Hematopoietic multipotent progenitor cell treated with erythropoietin and hydrocortisone succinate and interleukin-3 and kit ligand, for 4 days (in vitro differentiated cells): ENCODE measurements around the gene AGPS.
"Not testable (repeated sequence)": the region's sequence is repeated elsewhere in the genome, so short reads cannot be mapped to it uniquely, and the experiment has no call there.

Experiments used
- DNase-seq: peaks from one replicate; pipeline ENCODE4 v3.0.0-alpha.2; 2015

Gene AGPS

DNA sequence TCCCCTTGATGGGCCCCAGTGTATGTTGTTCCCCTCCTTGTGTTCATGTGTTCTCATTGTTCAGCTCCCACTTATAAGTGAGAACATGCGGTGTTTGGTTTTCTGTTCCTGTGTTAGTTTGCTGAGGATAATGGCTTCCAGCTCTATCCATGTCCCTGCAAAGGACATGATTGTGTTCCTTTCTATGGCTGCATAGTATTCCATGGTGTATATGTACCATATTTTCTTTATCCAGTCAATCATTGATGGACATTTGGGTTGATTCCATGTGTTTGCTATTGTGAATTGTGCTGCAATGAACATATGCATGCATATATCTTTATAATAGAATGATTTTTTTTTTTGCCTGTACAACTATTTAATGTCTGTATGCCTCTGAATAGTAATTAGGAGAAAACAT lies 31.5 kb downstream of the AGPS start:
- DNase-seq, result not testable (repeated sequence)

DNA sequence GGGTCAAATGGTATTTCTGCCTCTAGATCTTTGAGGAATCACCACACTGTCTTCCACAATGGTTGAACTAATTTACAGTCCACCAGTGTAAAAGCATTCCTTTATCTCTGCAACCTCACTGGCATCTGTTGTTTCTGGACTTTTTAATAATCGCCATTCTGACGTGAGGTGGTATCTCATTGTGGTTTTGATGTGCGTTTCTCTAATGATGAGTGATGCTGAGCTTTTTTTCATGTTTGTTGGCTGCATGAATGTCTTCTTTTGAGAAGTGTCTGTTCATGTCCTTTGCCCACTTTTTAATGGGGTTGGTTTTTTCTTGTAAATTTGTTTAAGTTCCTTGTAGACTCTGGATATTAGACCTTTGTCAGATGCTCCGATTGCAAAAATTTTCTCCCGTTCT lies 32.0 kb downstream of the AGPS start:
- DNase-seq, result peak; percentile 29

DNA sequence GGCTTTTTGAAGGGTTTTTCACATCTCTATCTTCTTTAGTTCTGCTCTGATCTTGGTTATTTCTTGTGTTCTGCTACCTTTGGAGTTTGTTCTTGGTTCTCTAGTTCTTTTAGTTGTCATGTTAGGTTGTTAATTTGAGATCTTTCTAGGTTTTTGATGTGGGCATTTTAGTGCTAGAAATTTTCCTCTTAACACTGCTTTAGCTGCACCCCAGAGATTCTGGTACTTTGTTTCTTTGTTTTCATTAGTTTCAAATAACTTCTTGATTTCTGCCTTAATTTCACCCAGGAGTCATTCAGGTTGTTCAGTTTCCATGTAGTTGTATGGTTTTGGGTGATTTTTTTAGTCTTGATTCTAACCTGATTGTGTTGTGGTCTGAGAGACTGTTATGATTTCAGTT lies 34.7 kb downstream of the AGPS start:
- no peak for DNase-seq

DNA sequence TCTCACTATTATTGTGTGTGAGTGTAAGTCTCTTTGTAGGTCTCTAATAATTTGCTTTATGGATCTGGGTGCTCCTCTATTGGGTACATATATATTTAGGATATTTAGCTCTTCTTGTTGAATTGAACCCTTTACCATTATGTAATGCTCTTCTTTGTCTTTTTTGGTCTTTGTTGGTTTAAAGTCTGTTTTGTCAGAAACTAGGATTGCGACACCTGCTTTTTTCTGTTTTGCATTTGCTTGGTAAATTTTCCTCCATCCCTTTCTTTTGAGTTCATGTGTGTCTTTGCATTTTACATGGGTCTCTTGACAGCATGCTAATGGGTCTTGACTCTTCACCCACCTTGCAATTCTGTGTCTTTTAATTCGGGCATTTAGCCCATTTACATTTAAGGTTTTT lies 35.4 kb downstream of the AGPS start:
- DNase-seq, result not testable (repeated sequence)

DNA sequence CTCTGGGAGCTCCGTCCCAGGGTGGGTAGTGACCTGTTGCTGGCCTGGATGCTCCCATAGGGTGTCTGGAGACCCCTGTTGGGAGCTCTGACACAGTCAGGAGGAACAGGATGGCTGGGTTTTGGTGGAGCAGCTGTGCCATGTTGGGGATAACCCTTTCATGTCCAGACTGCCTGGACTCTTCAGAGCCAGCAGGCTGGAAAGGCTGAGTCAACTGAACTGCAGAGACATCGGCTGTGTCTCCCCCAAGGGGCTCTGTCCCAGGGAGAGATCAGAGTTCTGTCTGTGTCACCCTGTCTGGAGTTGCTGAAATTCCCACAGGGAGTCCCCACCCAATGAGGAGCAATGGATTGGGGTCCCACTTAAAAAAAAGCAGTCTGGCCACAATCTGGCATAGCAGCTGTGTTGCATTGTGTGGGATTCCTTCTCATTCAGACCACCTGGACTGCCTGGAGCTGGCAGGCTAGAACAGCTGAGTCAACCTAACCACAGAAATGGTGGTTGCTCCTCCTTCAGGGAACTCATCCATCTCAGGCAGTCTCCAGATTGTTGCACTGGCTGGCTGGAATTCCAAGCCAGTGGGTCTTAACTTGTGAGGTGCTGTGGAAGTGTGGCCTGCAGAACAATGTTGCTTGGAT lies 37.2 kb downstream of the AGPS start:
- DNase-seq, result no peak

DNA sequence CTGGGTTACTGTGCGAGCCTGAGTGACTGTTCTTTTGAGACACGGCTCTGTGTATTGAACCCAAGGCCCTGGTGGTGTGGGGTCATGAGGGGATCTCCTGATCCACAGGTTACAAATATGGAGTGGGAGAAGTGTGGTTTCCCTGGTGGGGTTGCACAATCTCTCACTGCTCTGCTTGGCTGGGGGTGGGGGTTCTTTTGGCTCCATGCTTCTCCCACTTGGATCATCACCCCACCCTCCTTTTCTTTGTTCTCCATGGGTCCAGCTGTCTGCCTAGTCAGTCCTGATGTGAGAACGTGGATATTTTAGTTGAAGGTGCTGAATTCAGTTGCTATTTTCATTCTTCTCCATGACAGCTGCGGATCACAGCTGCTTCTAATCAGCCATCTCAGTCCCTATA lies 37.8 kb downstream of the AGPS start:
- no peak for DNase-seq

DNA sequence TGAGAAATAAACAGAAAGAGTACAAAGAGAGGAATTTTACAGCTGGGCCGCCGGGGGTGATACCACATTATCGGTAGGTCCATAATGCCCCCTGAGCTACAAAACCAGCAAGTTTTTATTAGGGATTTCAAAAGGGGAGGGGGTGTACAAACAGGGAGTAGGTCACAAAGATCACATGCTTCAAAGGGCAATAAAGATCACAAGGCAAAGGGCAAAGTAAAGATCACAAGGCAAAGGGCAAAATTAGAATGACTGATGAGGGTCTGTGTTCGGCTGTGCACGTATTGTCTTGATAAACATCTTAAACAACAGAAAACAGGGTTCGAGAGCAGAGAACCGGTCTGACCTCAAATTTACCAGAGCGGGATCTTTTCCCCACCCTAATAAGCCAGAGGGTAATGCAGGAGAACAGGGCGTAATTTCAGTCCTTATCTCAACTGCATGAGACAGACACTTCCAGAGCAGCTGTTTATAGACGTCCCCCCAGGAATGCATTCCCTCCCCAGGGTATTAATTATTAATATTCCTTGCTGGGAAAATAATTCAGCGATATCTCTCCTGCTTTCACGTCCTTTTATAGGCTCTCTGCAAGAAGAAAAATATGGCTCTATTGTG lies 38.6 kb downstream of the AGPS start:
- not testable (repeated sequence) for DNase-seq

DNA sequence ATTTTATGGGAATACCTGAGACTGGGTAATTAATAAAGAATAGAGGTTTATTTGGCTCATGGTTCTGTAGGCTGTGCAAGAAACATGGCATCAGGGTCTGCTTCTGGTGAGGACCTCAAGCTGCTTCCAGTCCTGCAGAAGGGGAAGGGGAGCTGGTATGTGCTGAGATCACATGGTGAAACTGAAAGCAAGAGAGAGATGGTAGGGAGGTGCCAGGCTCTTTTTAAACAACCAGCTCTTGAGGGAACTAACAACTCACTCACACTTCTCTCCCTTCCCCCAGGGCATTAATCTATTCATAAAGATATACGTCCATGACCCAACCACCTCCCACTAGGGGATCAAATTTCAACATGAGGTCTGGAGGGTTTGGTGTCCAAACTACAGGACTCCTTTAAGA lies 40.1 kb downstream of the AGPS start:
- DNase-seq, result no peak

DNA sequence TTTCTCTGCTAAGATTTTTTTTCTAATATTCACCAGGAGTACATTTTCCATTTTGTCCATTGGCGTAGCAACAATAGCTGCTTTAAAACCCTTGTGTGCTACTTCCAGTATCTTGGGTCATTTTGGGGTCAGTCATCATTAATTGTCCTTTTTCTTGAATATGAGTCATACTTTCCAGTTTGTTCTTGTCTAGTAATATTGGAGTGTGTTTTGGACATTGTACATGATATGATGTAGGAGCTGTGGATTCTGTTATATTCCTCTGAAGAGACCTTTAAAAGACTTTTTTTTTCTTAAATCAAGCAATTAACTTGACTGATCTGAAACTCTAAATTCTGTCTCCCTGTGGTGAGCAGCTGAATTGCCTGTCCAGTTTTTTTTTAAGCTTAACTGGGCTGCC lies 40.8 kb downstream of the AGPS start:
- peak; percentile 18 for DNase-seq

DNA sequence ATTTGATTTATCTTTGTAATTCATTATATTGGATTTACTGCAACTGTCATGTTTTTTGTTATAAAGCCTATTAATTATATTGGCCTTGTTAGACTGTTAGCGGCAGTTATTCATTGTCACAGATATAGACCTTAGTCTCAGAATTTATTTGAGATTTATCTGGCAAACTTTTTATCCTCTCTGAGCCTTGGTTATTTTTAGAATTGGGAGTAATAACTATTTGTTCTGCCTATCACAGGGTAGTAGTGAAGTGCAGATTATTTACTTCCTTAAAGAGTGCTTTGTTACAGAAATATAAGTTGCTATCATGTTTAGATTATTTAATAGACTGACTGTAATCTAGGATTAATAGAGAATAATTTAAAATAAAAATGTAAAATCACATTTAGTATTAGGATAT lies 41.9 kb downstream of the AGPS start:
- DNase-seq, result no peak

DNA sequence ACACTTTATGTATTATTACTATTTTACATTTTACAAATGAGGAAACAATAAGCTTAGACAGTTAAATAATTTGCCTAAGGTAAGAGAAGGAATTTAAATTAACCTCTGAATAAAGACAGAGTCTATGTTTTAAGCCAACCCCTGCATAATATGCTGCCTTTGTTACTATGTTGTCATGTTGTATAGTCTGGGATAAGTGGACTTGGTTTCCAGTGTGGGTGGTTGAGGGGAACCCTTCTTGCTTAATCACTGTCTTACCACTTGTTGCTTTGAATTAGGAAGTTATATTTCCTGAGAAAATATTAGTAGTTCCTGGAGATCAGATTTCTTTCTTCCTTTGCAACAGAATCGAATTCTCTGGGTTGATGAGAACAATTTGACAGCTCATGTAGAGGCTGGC lies 52.6 kb downstream of the AGPS start:
- DNase-seq, result peak; percentile 11

DNA sequence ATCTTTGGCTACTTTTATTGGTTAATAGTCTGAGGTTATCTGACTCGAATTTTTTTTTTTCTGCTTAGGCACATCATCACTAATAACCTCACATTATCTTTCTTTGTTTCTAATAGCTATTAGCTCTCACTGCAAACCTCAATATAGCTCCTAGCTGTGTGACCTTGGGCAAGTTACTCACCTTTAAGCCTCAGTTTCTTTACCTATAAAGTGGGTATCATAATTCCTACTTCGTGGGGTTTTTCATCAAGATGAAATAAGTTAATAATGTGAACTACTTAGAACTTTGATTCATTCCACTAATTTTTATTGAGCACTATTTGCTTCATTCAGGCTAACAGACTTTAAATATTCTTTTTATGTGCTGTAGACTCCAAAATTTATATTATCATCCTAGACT lies 55.5 kb downstream of the AGPS start:
- DNase-seq, result no peak

DNA sequence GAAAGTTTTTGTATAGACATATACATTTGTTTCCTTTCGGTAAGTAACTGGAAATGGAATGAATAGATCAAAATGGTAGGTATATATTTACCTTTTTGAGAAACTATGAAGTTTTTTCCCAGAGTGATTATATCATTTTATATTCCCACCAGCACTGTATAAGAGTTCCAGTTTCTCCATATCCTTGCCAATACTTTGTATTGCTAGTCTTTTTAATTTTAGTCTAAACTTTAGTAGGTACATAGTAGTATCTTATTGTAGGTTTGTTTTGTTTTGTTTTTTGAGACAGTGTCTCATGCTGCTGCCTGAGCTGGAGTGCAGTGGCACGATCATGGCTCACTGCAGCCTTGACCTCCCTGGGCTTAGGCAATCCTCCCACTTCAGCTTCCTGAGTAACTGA lies 56.6 kb downstream of the AGPS start:
- DNase-seq, result no peak

DNA sequence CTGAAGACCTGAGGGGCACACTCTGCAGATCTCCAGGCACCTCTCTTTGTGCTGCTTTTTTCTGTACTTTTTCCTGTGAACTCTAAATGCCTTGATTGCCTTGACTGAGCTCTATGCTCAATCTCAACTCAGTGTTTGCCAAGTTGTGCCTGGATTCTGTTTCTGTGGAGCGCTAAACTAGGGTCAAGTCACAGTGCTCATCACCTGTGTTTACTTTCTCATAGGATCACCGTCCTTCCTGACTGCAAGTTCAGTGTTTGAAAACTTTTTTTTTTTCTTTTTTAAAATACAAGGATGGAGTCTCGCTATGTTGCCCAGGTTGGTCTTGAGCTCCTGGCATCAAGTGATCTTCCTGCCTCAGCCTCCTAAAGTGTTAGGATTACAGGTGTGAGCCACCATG lies 62.6 kb downstream of the AGPS start:
- no peak for DNase-seq

DNA sequence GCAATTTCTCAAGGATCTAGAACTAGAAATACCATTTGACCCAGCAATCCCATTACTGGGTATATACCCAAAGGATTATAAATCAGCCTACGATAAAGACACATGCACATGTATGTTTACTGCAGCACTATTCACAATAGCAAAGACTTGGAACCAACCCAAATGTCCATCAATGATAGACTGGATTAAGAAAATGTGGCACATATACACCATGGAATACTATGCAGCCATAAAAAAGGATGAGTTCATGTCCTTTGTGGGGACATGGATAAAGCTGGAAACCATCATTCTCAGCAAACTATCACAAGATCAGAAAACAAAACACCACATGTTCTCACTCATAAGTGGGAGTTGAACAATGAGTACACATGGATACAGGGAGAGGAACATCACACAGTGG lies 67.2 kb downstream of the AGPS start:
- DNase-seq, result not testable (repeated sequence)

DNA sequence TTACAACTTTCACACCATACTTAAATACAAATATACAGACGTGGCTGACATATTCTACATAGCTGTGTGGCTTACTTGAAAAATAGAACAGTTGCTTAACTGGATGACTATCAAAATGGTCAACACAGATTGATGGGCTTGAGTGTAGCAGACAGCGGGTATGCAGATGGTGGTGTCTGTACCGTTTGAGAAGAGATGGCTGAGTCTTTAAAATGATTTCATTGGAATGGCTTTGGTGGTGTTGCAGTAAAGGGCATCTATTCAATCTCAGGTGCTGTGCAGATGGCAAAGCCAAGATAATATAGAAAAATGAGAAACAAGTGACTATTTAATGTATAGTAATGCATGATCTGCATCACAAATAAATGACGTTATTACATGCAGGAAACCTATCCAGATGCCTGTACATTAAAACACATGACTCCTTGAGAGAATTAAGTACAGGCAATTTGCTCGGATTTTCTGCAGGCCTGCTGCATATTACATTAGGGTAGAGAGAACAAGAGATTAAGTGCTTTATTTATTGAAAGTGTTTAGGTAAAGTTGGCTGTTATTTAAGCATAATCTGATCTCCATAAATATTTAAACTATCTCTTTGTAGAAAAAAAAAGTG lies 68.5 kb downstream of the AGPS start:
- no peak for DNase-seq

DNA sequence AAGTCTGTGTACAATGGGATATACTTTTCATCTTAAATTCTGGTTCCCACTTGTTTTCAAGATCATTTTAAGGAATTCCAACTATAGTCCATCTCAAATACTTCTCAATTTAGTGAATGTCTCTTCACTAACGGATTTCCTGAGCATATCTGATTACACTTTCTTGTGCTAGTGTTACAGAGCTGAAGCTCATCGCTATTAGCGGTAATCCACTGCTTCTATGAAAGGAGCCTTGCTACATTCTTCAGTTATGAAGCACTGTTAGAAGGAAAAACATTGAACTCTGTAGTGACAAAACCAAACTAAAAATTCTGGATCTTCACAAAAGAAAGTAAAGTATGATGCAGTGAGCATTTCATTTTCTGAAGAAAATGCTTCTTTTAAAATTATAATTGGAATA lies 72.0 kb downstream of the AGPS start:
- DNase-seq, result no peak

DNA sequence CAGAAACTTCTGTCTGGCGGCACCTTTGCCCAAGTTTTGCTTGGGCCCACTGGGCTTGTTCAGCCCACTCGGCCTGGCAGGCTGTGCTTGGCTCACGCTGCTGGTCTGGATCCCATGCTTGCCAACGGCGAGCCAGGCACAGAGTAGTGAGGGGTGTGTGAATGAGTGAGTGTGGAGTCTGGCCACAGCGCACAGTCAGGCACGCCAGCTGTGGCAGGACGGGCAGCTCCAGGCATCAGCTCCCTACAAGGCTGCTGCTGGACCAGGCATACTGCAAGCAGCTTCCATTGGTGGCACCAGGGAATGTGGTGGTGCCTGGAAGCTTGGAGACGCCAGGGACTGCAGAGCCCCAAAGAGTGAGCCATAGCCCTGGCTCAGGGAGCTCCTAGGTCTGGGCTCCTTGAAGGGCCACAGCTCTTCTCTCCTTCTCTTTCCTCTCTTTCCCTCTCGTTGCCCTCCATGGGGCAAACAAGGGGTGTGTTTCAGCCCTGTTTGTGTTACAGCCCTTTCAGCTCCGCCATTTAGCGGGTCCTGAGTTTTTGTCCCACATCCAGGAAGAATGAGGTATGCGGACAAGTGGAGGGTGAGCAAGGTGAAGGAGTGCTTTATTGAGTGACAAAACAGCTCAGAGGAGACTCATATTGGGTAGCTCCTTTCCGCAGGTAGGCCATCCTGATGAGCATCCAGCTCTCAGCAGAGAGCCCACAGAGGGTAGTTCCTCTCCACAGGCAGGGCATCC lies 73.0 kb downstream of the AGPS start:
- DNase-seq, result no peak

DNA sequence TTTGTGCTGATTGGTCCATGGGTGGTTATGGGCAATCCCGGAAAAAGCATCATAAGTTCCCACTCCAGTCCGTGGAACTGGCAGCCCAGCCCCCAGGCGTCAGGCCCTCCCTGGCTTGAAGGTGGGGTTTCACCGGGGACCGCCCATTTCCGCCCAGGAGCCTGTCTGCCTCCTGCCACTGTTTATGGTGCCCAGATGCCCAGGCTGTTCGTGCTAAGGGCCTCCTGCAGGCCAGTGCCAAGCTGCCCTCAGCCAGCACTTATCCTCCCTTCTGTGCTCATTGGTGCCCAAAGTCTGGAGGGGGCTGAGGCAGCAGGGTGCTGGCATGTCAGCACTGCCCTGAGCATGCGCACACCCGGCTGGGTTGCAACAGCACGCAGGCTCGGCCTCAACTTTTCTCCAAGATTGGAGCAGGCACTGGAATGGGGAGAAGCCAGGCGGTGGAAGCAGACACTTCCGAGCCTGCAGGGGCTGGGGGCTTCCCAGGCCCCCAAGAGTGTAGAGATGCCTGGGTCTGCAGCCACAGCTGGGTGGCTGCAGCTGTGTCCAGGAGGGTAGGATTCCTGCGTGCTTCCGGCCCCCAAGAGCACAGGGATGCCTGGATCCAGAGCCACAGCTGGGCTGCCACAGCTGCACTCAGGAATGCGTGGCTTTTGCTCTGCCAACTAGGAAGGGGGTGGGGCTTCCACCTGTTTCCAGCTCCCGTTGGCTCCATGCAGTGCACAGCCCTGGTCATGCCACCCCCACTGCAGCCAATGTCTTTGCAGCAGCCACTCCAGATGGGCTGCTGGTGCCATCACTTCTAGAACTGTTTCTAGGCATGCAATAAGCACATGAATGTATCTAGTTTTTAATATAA lies 74.0 kb downstream of the AGPS start:
- no peak for DNase-seq

DNA sequence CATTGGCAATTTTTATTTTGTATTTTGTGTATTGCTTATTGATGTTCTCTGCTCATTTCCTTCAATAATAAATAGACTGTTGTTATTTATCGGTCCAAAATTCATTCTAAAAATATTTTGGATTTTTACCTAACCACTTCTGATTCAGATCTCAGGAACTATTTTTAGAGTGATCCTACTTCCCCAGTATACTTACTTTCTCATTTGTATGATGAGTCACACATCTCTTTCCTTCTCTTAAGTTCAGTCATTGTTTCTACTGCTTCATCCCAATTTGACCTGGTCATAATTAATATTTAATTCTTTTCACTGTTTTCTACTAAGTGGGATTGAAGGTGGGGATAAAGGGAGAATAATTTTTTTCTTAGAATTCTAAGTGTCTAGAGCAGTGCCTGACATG lies 75.1 kb downstream of the AGPS start:
- no peak for DNase-seq

DNA sequence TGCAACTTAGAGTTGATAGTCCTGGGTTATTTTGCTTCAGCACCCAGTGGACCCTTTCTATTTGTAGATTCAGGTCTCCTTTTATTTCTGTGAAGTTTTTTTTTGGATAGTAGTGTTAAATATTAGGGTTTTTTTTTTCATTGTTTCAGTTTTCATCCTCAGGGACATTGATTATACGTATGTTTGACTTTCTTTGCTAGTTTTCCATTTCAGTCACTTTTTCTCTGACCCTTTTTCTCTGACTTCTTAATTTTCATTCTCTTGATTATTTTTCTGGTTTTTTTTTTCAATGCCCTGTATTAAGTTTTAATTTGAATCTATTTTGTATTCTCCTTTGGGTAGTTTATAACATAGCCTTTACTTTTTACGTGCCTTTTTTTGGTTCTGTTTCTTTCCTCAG lies 79.4 kb downstream of the AGPS start:
- DNase-seq, result no peak

DNA sequence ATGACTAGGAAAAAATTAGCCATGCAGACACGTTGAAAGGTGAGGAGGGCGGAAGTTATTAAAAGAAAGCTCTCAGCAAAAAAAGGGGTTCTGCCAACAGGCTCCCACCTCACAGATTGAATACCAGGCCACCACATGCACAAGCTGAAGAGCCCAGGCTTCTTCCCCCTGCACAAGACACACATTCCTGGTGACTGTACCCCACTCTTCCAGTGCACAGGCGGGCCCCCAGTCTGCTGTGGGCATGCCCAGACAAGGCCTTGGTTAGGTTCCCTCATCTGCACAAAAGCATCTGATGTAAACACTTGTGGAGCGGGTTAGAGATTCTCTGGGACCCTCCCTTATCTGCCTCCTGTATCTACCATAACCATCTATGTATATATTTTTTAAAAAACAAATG lies 81.7 kb downstream of the AGPS start:
- no peak for DNase-seq

DNA sequence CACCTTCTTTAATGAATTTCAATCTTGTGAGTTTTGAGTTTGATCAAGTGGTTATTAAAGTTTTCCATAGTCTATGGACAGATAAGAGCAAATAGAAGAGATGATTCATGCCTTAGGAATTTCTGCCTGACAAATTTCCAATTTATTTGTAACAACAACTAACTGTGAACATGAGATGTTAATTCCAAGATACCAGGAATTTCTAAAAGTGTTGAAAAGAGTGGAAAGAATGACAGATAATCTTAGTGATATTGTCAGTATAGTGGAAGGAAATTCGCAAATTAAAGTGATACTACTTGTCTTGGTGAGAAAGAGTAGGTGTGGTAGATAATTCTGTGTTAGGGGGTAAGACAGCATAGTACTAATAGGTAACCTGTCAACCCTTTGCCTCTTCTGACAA lies 82.4 kb downstream of the AGPS start:
- no peak for DNase-seq
